Measurements from ENCODE around the gene OPRL1.
A peak's percentile ranks its signal among the peaks of the same experiment; 100 is the strongest.

GRCh38 chr20:64038565-64039292, 41.2 kb upstream of the OPRL1 start:
- TF ChIP-seq CTCF (tag by site-specific recombination; IDR thresholded peaks at IDR 0.05) = peak; percentile 89
- no peak for TF ChIP-seq MYNN (tag by site-specific recombination; IDR thresholded peaks at IDR 0.05; ENCODE audit: borderline replicate concordance)
- TF ChIP-seq ZNF629 (tag by site-specific recombination; IDR thresholded peaks at IDR 0.05) = 0 out of 2 replicates have a peak, but pooled peaks have one; percentile 18
- no peak for TF ChIP-seq ZNF175 (tag by site-specific recombination; IDR thresholded peaks at IDR 0.05)
- TF ChIP-seq ZNF501 (tag by site-specific recombination; IDR thresholded peaks at IDR 0.05) = no peak
- TF ChIP-seq ZNF335 (tag by site-specific recombination; conservative IDR thresholded peaks at IDR 0.05) = peak; percentile 97
- TF ChIP-seq ZBTB21 (tag by site-specific recombination; IDR thresholded peaks at IDR 0.05) = no peak
- no peak for TF ChIP-seq ZNF292 (tag by site-specific recombination; IDR thresholded peaks at IDR 0.05; ENCODE audit: borderline replicate concordance, low read depth)
- no peak for TF ChIP-seq REST (tag by site-specific recombination; IDR thresholded peaks at IDR 0.05)

Measured in HEK293 (cell line).